ENCODE data around the gene UPK2.
"Not testable (repeated sequence)": the region's sequence is repeated elsewhere in the genome, so short reads cannot be mapped to it uniquely, and the experiment has no call there.

Gene UPK2

GRCh38 chr11:118984337-118984736 lies 28.2 kb downstream of the UPK2 start:
- not testable (repeated sequence) for FAIRE-seq; DNase-seq (ENCODE audit: insufficient read length, low spot score)

DNA sequence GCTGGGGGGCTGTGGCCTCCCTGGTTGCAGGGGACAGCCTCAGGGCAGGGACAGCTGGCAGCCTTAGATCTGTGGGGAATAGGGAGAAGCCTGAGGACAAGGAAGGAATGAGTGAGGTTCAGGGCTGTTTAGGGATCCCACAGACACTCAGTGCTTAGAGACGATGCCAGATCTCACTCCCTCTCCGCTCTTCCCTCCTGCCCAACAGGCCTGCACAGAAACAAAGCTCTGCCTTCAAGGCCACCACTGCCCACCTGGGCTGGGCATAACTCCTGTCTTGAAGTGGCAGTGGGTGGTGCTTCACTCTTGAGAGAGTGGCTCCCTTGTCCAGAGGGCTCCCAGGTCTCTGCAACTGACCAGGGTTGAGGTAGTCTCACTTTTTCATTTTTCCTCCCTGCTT lies 28.7 kb downstream of the UPK2 start:
- FAIRE-seq (no peak), DNase-seq (ENCODE audit: insufficient read length, low spot score) (no peak)

- FAIRE-seq = no peak
- no peak for DNase-seq (ENCODE audit: insufficient read length, low spot score)
Observed at GRCh38 chr11:118988280-118988679, 32.2 kb downstream of the UPK2 start.

- not testable (repeated sequence) for FAIRE-seq
Observed at GRCh38 chr11:118991486-118992038, 35.5 kb downstream of the UPK2 start.

GRCh38 chr11:118996926-118997626 lies 41.0 kb downstream of the UPK2 start:
- DNase-seq (ENCODE audit: insufficient read length, low spot score) (peak; percentile 78), FAIRE-seq (peak; percentile 92)

More at GRCh38 chr11:118991486-118992038, 35.5 kb downstream of the UPK2 start:
- not testable (repeated sequence) for DNase-seq (ENCODE audit: insufficient read length, low spot score)

- FAIRE-seq (peak; percentile 88), DNase-seq (ENCODE audit: insufficient read length, low spot score) (peak; percentile 97)
Observed at GRCh38 chr11:118997627-118998387, 41.7 kb downstream of the UPK2 start, which contains the start of gene CENATAC. Gene CENATAC (plus strand): TSS chr11:118998138. CDS start chr11:118998198, 60 bp downstream.

DNA sequence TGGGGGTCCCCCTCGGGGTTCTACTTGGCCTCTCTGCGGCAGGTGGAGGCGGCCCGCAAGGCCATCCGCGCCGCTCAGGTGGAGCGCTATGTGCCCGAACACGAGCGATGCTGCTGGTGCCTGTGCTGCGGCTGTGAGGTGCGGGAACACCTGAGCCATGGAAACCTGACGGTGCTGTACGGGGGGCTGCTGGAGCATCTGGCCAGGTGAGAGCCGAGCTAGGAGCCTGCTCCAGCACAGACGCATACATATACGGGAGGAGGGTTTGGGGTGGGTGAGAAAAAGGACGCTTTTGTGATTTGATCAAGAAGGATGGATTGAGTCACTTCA lies 42.3 kb downstream of the UPK2 start:
- DNase-seq (ENCODE audit: insufficient read length, low spot score) = no peak
- FAIRE-seq = peak; percentile 56

DNA sequence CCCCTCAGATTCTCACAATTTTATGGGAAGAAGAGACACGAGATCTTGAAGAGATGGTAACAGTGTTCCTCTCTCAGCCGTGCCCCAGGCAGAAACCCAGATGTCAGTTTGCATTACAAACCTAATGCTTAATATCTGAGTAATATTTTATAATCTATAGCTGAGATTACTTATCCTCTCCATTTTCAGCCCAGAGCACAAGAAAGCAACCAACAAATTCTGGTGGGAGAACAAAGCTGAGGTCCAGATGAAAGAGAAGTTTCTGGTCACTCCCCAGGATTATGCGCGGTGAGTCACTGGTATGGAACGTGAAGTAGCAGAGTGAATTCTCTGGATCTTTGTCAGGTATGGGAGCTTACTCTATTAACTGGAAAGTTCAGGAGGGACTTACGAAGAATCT lies 42.7 kb downstream of the UPK2 start:
- no peak for DNase-seq (ENCODE audit: insufficient read length, low spot score)
- FAIRE-seq = no peak

DNA sequence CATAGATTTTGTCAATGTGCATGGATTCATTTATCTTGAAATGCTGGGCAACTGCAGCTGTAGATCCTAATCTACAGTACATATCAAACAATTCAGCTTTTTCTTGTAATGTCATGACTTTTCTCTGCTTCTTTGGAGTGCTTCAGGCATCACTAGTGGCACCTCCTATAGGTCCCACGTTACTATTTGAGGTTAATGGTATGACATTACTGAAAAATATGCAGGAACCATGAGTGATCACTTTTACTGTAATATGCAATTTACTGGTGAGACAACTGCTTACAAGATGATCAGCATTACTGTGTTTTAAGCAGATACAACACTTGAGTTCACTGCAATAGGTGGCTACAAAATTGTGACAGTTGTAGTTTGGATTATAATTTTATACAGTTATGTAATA lies 44.8 kb downstream of the UPK2 start:
- no peak for FAIRE-seq
- no peak for DNase-seq (ENCODE audit: insufficient read length, low spot score)

DNA sequence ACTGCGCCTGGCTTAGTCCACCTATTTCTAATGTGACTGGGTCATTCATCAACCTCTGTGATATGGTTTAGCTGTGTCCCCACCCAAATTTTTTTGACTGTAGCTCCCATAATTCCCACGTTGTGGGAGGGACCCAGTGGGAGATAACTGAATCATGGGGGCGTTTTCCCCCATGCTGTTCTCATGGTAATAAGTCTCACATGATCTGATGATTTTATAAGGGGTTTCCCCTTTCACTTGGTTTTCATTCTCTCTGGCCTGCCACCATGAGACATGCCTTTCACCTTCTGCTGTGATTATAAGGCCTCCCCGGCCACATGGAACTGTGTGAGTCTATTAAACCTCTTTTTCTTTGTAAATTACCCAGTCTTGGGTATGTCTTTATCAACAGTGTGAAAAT lies 50.6 kb downstream of the UPK2 start:
- DNase-seq (ENCODE audit: insufficient read length, low spot score) = no peak
- FAIRE-seq = no peak
